ENCODE results near the gene MYO1E. TPM values are rescaled to one million over a fixed set of nuclear protein-coding genes. Genes with fewer than 3 reads are reported as not detected.

MYO1E gene
- total and polyA plus RNA-seq, 2 of the 8 experiments (the other 6 are each of a cell fraction or from before 2014, with no cell fraction given): 19.6 to 142 TPM

DNA sequence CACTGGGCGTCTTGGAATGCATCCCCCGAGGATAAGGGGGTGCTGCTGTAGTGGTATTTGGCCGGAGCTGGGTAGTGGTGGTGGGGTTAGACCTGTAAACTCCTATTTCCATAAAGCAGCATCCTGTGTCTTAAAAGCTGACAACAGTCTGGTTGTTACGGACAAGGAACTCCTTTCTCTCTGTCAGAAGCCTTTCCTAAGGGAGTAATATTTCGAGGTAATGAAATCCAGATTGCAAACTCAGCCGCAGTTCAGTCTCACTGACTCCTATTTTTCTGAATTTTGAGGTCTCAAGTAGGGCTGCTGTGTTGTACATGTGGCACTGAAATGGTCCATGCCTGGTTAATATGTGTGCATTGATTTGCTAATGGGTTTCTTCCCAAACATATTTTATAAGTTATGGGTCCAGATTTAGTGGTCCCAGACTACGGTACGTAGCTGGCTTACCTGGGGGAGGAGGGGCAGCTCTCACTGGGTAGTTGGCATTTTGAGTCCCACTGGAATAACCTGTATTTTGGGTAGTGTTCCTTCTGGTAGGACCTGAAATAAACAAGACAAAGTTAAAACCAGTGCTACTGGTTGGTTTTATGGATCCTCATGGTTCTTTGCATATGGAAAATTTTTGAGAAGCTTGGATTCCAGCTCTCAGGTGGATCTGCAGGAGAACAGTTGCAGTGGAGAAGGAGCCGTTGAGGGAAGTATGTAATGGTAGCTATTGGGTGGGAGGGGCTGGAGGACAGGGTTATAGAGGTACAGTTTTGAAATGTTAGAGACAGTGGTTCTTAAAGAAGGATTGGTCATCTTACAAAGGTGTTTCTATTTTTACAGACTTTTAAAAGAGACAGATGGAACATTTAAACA lies 214.6 kb downstream of the MYO1E start (continued):
- TF ChIP-seq, protein P1, sequence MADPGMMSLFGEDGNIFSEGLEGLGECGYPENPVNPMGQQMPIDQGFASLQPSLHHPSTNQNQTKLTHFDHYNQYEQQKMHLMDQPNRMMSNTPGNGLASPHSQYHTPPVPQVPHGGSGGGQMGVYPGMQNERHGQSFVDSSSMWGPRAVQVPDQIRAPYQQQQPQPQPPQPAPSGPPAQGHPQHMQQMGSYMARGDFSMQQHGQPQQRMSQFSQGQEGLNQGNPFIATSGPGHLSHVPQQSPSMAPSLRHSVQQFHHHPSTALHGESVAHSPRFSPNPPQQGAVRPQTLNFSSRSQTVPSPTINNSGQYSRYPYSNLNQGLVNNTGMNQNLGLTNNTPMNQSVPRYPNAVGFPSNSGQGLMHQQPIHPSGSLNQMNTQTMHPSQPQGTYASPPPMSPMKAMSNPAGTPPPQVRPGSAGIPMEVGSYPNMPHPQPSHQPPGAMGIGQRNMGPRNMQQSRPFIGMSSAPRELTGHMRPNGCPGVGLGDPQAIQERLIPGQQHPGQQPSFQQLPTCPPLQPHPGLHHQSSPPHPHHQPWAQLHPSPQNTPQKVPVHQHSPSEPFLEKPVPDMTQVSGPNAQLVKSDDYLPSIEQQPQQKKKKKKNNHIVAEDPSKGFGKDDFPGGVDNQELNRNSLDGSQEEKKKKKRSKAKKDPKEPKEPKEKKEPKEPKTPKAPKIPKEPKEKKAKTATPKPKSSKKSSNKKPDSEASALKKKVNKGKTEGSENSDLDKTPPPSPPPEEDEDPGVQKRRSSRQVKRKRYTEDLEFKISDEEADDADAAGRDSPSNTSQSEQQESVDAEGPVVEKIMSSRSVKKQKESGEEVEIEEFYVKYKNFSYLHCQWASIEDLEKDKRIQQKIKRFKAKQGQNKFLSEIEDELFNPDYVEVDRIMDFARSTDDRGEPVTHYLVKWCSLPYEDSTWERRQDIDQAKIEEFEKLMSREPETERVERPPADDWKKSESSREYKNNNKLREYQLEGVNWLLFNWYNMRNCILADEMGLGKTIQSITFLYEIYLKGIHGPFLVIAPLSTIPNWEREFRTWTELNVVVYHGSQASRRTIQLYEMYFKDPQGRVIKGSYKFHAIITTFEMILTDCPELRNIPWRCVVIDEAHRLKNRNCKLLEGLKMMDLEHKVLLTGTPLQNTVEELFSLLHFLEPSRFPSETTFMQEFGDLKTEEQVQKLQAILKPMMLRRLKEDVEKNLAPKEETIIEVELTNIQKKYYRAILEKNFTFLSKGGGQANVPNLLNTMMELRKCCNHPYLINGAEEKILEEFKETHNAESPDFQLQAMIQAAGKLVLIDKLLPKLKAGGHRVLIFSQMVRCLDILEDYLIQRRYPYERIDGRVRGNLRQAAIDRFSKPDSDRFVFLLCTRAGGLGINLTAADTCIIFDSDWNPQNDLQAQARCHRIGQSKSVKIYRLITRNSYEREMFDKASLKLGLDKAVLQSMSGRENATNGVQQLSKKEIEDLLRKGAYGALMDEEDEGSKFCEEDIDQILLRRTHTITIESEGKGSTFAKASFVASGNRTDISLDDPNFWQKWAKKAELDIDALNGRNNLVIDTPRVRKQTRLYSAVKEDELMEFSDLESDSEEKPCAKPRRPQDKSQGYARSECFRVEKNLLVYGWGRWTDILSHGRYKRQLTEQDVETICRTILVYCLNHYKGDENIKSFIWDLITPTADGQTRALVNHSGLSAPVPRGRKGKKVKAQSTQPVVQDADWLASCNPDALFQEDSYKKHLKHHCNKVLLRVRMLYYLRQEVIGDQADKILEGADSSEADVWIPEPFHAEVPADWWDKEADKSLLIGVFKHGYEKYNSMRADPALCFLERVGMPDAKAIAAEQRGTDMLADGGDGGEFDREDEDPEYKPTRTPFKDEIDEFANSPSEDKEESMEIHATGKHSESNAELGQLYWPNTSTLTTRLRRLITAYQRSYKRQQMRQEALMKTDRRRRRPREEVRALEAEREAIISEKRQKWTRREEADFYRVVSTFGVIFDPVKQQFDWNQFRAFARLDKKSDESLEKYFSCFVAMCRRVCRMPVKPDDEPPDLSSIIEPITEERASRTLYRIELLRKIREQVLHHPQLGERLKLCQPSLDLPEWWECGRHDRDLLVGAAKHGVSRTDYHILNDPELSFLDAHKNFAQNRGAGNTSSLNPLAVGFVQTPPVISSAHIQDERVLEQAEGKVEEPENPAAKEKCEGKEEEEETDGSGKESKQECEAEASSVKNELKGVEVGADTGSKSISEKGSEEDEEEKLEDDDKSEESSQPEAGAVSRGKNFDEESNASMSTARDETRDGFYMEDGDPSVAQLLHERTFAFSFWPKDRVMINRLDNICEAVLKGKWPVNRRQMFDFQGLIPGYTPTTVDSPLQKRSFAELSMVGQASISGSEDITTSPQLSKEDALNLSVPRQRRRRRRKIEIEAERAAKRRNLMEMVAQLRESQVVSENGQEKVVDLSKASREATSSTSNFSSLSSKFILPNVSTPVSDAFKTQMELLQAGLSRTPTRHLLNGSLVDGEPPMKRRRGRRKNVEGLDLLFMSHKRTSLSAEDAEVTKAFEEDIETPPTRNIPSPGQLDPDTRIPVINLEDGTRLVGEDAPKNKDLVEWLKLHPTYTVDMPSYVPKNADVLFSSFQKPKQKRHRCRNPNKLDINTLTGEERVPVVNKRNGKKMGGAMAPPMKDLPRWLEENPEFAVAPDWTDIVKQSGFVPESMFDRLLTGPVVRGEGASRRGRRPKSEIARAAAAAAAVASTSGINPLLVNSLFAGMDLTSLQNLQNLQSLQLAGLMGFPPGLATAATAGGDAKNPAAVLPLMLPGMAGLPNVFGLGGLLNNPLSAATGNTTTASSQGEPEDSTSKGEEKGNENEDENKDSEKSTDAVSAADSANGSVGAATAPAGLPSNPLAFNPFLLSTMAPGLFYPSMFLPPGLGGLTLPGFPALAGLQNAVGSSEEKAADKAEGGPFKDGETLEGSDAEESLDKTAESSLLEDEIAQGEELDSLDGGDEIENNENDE (IDR thresholded peaks at IDR 0.05; ENCODE audit: insufficient replicate concordance, low read length): no peak
- TF ChIP-seq NRF1 (IDR thresholded peaks at IDR 0.05; ENCODE audit: low read depth, low read length) (no peak), TEAD4 (IDR thresholded peaks at IDR 0.05; ENCODE audit: low read depth, low read length) (no peak), HDAC6 (IDR thresholded peaks at IDR 0.05; ENCODE audit: low read depth, low read length) (no peak), BACH1 (IDR thresholded peaks at IDR 0.05; ENCODE audit: low read length) (no peak), CHD2 (IDR thresholded peaks at IDR 0.05; ENCODE audit: low read length) (no peak), BCL11A (IDR thresholded peaks at IDR 0.05; ENCODE audit: low read depth in 2 of 2, low read length in 2 of 2) (no peak), TAF1 (IDR thresholded peaks at IDR 0.05; ENCODE audit: low read depth, low read length) (no peak), SP1 (IDR thresholded peaks at IDR 0.05; ENCODE audit: low read depth, low read length) (no peak), JUND (IDR thresholded peaks at IDR 0.05; ENCODE audit: low read length) (no peak), RAD21 (IDR thresholded peaks at IDR 0.05 in 1 of 2, conservative IDR thresholded peaks at IDR 0.05 in 1 of 2; ENCODE audit: low read depth in 2 of 2, low read length in 2 of 2) (no peak)
